Activated T-cell treated with anti-CD3 and anti-CD28 coated beads for 48 hours (primary cell): ENCODE measurements around the gene LRMDA.

Experiments
- DNase-seq: peaks from one replicate; pipeline ENCODE4 v3.0.0-alpha.2; 2020; ENCODE audit warnings: low read depth

Gene LRMDA

GRCh38 chr10:75425291-75426079 lies 5.9 kb upstream of the LRMDA start:
- no peak for DNase-seq

GRCh38 chr10:75426880-75427279 lies 4.5 kb upstream of the LRMDA start:
- no peak for DNase-seq

GRCh38 chr10:75427951-75428350 lies 3.5 kb upstream of the LRMDA start:
- no peak for DNase-seq

GRCh38 chr10:75428434-75429158 lies 2.8 kb upstream of the LRMDA start:
- no peak for DNase-seq

GRCh38 chr10:75429159-75429827 lies 2.1 kb upstream of the LRMDA start:
- DNase-seq, result no peak

GRCh38 chr10:75430000-75430763 lies 1.2 kb upstream of the LRMDA start:
- DNase-seq, result no peak

- DNase-seq, result no peak
These were observed 752 bp downstream of the LRMDA start for GRCh38 chr10:75432176-75432575.

GRCh38 chr10:75432763-75433162 lies 1.3 kb downstream of the LRMDA start:
- DNase-seq, result no peak

- DNase-seq, result no peak
These were observed 1.8 kb downstream of the LRMDA start for GRCh38 chr10:75433216-75433615.

- no peak for DNase-seq
These were observed 2.9 kb downstream of the LRMDA start for GRCh38 chr10:75434291-75434690.

GRCh38 chr10:75435291-75435690 lies 3.9 kb downstream of the LRMDA start:
- DNase-seq, result no peak

- no peak for DNase-seq
These were observed 5.5 kb downstream of the LRMDA start for GRCh38 chr10:75436896-75437295.

GRCh38 chr10:75437693-75438092 lies 6.3 kb downstream of the LRMDA start:
- DNase-seq, result no peak

- no peak for DNase-seq
These were observed 6.9 kb downstream of the LRMDA start for GRCh38 chr10:75438275-75438674.

GRCh38 chr10:75439811-75440210 lies 8.4 kb downstream of the LRMDA start:
- no peak for DNase-seq

GRCh38 chr10:75440271-75440793 lies 8.9 kb downstream of the LRMDA start:
- no peak for DNase-seq

- DNase-seq, result no peak
These were observed 9.8 kb downstream of the LRMDA start for GRCh38 chr10:75441196-75441595.

- no peak for DNase-seq
These were observed 10.3 kb downstream of the LRMDA start for GRCh38 chr10:75441682-75442081.

- DNase-seq, result no peak
These were observed 11.9 kb downstream of the LRMDA start for GRCh38 chr10:75443362-75443761.

GRCh38 chr10:75444781-75445386 lies 13.5 kb downstream of the LRMDA start:
- no peak for DNase-seq

GRCh38 chr10:75446508-75446907 lies 15.1 kb downstream of the LRMDA start:
- no peak for DNase-seq

- DNase-seq, result no peak
These were observed 16.7 kb downstream of the LRMDA start for GRCh38 chr10:75448166-75448565.
